Astrocyte (in vitro differentiated cells and primary cell): ENCODE measurements around the gene CCR6. TPM values are rescaled to one million over a fixed set of nuclear protein-coding genes. Genes with fewer than 3 reads are reported as not detected.

ENCODE experiments used
- DNase-seq: peaks from one replicate; pipeline ENCODE4 v3.0.0-alpha.2; 2010; ENCODE audit warnings: low read depth
- FAIRE-seq: peaks from 2 replicates; lab custom pipeline; 2011; peaks lifted over from hg19 to GRCh38; lab: Jason Lieb, UNC
- H2AFZ ChIP-seq: 2 replicates; pipeline ENCODE4 v1.6.0; 2012; ENCODE audit warnings: low read depth, low read length, inconsistent platforms
- H3K27ac ChIP-seq: 2 replicates; pipeline ENCODE4 v1.5.1; 2011; ENCODE audit warnings: low read depth, low read length, inconsistent platforms
- H3K27me3 ChIP-seq: 2 replicates; pipeline ENCODE4 v1.6.0; 2011; ENCODE audit warnings: low read length, inconsistent platforms; ENCODE audit not compliant: insufficient read depth
- H3K36me3 ChIP-seq: 2 replicates; pipeline ENCODE4 v1.5.1; 2011; ENCODE audit warnings: low read length, inconsistent platforms; ENCODE audit not compliant: insufficient read depth
- H3K4me1 ChIP-seq: 2 replicates; pipeline ENCODE4 v1.5.1; 2011; ENCODE audit warnings: low read length, inconsistent platforms; ENCODE audit not compliant: insufficient read depth
- H3K4me2 ChIP-seq: 2 replicates; pipeline ENCODE4 v1.6.0; 2012; ENCODE audit warnings: low read length, inconsistent platforms
- H3K4me3 ChIP-seq: 2 replicates; pipeline ENCODE4 v1.5.1; 2011; ENCODE audit warnings: low read depth, mild to moderate bottlenecking, low read length, inconsistent platforms; ENCODE audit not compliant: insufficient read depth
- H3K79me2 ChIP-seq: 2 replicates; pipeline ENCODE4 v1.6.0; 2012; ENCODE audit warnings: mild to moderate bottlenecking, low read length, inconsistent platforms; ENCODE audit not compliant: insufficient read depth
- H3K9ac ChIP-seq: 2 replicates; pipeline ENCODE4 v1.6.0; 2012; ENCODE audit warnings: mild to moderate bottlenecking, low read length, inconsistent platforms
- H3K9me3 ChIP-seq: 2 replicates; pipeline ENCODE4 v1.5.1; 2012; ENCODE audit warnings: low read depth, mild to moderate bottlenecking, low read length, inconsistent platforms; ENCODE audit not compliant: insufficient read depth
- H4K20me1 ChIP-seq: 2 replicates; pipeline ENCODE4 v1.6.0; 2012; ENCODE audit warnings: low read length, inconsistent platforms; ENCODE audit not compliant: insufficient read depth
- H3K27ac Mint-ChIP-seq: one replicate; pipeline ENCODE4 v1.8.0; 2021; ENCODE audit warnings: mild to moderate bottlenecking, mixed read lengths; ENCODE audit not compliant: unreplicated experiment
- H3K27me3 Mint-ChIP-seq: one replicate; pipeline ENCODE4 v1.8.0; 2021; ENCODE audit warnings: low read depth, mixed read lengths; ENCODE audit not compliant: unreplicated experiment
- H3K36me3 Mint-ChIP-seq: one replicate; pipeline ENCODE4 v1.8.0; 2021; ENCODE audit warnings: low read depth, mixed read lengths; ENCODE audit not compliant: unreplicated experiment
- H3K4me1 Mint-ChIP-seq: one replicate; pipeline ENCODE4 v1.8.0; 2021; ENCODE audit warnings: low read depth, mixed read lengths; ENCODE audit not compliant: unreplicated experiment
- H3K4me3 Mint-ChIP-seq: one replicate; pipeline ENCODE4 v1.8.0; 2021; ENCODE audit warnings: mild to moderate bottlenecking, moderate library complexity, mixed read lengths; ENCODE audit not compliant: unreplicated experiment
- H3K9me3 Mint-ChIP-seq: one replicate; pipeline ENCODE4 v1.8.0; 2021; ENCODE audit warnings: mild to moderate bottlenecking, mixed read lengths; ENCODE audit not compliant: unreplicated experiment
- EZH2 ChIP-seq: IDR thresholded peaks from 2 replicates; pipeline ENCODE4 v1.6.1; 2012; ENCODE audit warnings: mild to moderate bottlenecking, low read length, inconsistent platforms; ENCODE audit not compliant: insufficient read depth
- total RNA-seq: library from RNA; stranded (reverse); gene quantifications from 2 replicates; pipeline ENCODE4 v1.2.1, GENCODE V29; 2021
- TF ChIP-seq, protein P1 (sequence below): IDR thresholded peaks from 2 replicates; pipeline ENCODE4 v1.5.1; 2011; ENCODE audit warnings: low read depth, mild to moderate bottlenecking, inconsistent platforms, low read length, moderate library complexity; ENCODE audit not compliant: insufficient read depth

The CCR6 gene
- total RNA-seq, 1 donor from 2014 or later = not detected

DNA sequence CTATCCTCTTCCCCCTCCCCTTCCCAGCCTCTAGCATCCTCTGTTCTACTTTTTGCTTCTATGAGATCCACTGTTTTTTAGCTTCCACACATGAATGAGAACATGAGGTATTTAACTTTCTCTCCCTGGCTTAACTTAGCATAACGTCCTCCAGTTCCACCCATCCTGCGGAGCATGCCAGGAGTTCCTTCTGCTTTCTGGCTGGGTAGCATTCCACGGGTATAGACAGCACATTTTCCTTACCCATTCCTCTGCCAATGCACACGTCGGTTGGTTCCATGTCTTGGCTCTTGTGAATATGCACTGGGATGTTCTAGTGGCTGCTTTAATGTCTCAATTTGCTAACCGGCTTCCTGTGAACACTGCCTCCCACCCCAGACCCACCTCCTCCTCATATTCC lies 13.2 kb upstream of the CCR6 start:
- DNase-seq (no peak), FAIRE-seq (no peak)
- Mint-ChIP-seq H3K4me3 (no peak overlapping the region), H3K36me3 (no peaks in the 10 kb centered on the region), H3K27ac (no peak overlapping the region), H3K9me3 (peaks cover 5% of the 10 kb centered on the region), H3K27me3 (peaks cover 15% of the 10 kb centered on the region), H3K4me1 (no peaks in the 10 kb centered on the region)
- Histone ChIP-seq H3K4me2 (no peak overlapping the region), H3K4me3 (no peak overlapping the region), H3K27me3 (no peaks in the 10 kb centered on the region), H3K27ac (no peak overlapping the region), H3K9ac (no peak overlapping the region), H3K79me2 (no peaks in the 10 kb centered on the region), H3K36me3 (no peaks in the 10 kb centered on the region), H3K4me1 (no peaks in the 10 kb centered on the region), H4K20me1 (no peaks in the 10 kb centered on the region), H3K9me3 (peaks cover 3% of the 10 kb centered on the region), H2AFZ (no peak overlapping the region)
- TF ChIP-seq EZH2 = no peak
- TF ChIP-seq, protein P1, sequence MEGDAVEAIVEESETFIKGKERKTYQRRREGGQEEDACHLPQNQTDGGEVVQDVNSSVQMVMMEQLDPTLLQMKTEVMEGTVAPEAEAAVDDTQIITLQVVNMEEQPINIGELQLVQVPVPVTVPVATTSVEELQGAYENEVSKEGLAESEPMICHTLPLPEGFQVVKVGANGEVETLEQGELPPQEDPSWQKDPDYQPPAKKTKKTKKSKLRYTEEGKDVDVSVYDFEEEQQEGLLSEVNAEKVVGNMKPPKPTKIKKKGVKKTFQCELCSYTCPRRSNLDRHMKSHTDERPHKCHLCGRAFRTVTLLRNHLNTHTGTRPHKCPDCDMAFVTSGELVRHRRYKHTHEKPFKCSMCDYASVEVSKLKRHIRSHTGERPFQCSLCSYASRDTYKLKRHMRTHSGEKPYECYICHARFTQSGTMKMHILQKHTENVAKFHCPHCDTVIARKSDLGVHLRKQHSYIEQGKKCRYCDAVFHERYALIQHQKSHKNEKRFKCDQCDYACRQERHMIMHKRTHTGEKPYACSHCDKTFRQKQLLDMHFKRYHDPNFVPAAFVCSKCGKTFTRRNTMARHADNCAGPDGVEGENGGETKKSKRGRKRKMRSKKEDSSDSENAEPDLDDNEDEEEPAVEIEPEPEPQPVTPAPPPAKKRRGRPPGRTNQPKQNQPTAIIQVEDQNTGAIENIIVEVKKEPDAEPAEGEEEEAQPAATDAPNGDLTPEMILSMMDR = no peak

DNA sequence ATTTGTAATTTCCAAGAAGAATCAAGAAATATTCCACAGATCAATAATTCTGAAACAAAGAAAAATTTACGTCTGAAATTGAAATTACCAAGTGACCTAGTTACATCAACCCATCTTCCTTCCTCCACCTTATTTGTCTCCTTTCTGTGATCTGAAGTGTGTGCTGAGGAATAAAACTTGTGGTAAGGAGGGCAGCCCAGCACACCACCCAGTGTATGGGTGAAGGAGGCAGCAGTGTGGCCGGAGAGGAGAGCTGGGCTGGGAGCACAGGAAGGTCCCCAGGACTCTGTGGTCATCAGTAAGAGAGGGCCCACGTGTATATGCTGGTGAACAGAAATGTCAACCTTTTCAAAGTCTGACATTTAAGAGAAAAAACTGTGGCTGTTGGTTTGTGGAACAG lies 11.3 kb upstream of the CCR6 start:
- no peak for FAIRE-seq

DNA sequence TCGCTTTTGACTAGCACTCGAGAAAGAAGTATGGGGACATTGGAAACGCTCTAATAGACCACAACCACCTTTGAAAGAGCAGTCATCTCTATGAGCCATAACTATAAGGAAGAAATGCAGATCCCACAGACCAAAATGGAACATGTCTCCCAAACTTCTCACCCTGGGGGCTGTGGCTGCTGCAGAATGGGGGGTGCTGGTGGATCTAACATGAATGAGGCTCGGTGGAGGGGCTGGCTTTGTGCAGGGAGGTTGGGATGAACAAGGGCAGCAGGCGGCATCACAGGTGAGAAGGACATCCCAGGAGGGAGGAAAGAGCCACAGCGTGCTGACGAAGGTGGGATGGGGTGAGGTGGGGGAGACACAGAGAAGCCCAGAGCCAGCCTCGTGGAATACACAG lies 10.5 kb upstream of the CCR6 start:
- Histone ChIP-seq H4K20me1 (no peaks in the 10 kb centered on the region), H3K36me3 (no peaks in the 10 kb centered on the region), H2AFZ (no peak overlapping the region), H3K4me2 (no peak overlapping the region), H3K9me3 (no peaks in the 10 kb centered on the region), H3K4me3 (no peak overlapping the region), H3K4me1 (no peaks in the 10 kb centered on the region), H3K79me2 (no peaks in the 10 kb centered on the region), H3K27ac (no peak overlapping the region), H3K9ac (no peak overlapping the region), H3K27me3 (no peaks in the 10 kb centered on the region)
- no peaks in the 10 kb centered on the region for H3K9me3 Mint-ChIP-seq
- H3K36me3 Mint-ChIP-seq = no peaks in the 10 kb centered on the region
- H3K4me3 Mint-ChIP-seq = no peak overlapping the region
- H3K27ac Mint-ChIP-seq = no peak overlapping the region
- no peak for DNase-seq
- peaks cover 27% of the 10 kb centered on the region for H3K27me3 Mint-ChIP-seq
- FAIRE-seq = no peak
- H3K4me1 Mint-ChIP-seq = no peaks in the 10 kb centered on the region
- no peak for TF ChIP-seq EZH2
- TF ChIP-seq, protein P1 = no peak

More for the DNA sequence above, 11.3 kb upstream of the CCR6 start:
- H3K36me3 ChIP-seq = no peaks in the 10 kb centered on the region
- H3K4me3 Mint-ChIP-seq = no peak overlapping the region
- H3K79me2 ChIP-seq = no peaks in the 10 kb centered on the region
- H3K9me3 Mint-ChIP-seq = no peaks in the 10 kb centered on the region
- H3K27me3 Mint-ChIP-seq = peaks cover 27% of the 10 kb centered on the region
- TF ChIP-seq EZH2 = no peak
- TF ChIP-seq, protein P1 = no peak
- no peak overlapping the region for H3K4me3 ChIP-seq
- no peak overlapping the region for H2AFZ ChIP-seq
- no peaks in the 10 kb centered on the region for H4K20me1 ChIP-seq
- no peak overlapping the region for H3K9ac ChIP-seq
- peaks cover 2% of the 10 kb centered on the region for H3K9me3 ChIP-seq
- no peaks in the 10 kb centered on the region for H3K4me1 Mint-ChIP-seq
- no peak for DNase-seq
- H3K27ac Mint-ChIP-seq = no peak overlapping the region
- H3K4me2 ChIP-seq = no peak overlapping the region
- H3K36me3 Mint-ChIP-seq = no peaks in the 10 kb centered on the region
- no peak overlapping the region for H3K27ac ChIP-seq
- H3K27me3 ChIP-seq = no peaks in the 10 kb centered on the region
- no peaks in the 10 kb centered on the region for H3K4me1 ChIP-seq
